K562 (cell line): Measurements from ENCODE around the gene IGFALS. TPM values are rescaled to one million over a fixed set of nuclear protein-coding genes. Genes with fewer than 3 reads are reported as not detected.

Experiments used
- ARNT ChIP-seq, 2 experiments: fragments of 450-650 bp; IDR thresholded peaks; 2 replicates each; pipeline ENCODE4 v1.6.1; 2016; ENCODE audit warnings: mild to moderate bottlenecking in 1 of 2
- HDAC2 ChIP-seq: fragments of 450-650 bp; IDR thresholded peaks from 2 replicates; pipeline ENCODE4 v1.6.1; 2016; ENCODE audit warnings: mild to moderate bottlenecking
- MEIS2 ChIP-seq: fragments of 450-650 bp; IDR thresholded peaks from 2 replicates; pipeline ENCODE4 v1.6.1; 2014; ENCODE audit warnings: mild to moderate bottlenecking; ENCODE audit not compliant: partially characterized antibody
- MYNN ChIP-seq, 2 experiments: sonication (generic); formaldehyde crosslinking in 1 of 2; IDR thresholded peaks; 2 replicates each; pipeline versions ENCODE4 v1.5.0 to v1.6.1; 2016 to 2020; ENCODE audit warnings: antibody characterized with exemption in 1 of 2, missing genetic modification reagents in 1 of 2
- PTBP1 ChIP-seq: fragments of 200-400 bp; formaldehyde crosslinking; IDR thresholded peaks from 2 replicates; pipeline ENCODE4 v1.6.1; 2017; ENCODE audit warnings: low read depth, low read length
- SUPT5H ChIP-seq: fragments of 450-650 bp; IDR thresholded peaks from 2 replicates; pipeline ENCODE4 v1.6.1; 2016
- ZNF174 ChIP-seq: fragments of 250-450 bp; sonication (Bioruptor Pico); IDR thresholded peaks from 2 replicates; pipeline ENCODE4 v1.4.0; 2020; ENCODE audit warnings: mild to moderate bottlenecking
- ZNF785 ChIP-seq: fragments of 250-450 bp; sonication (Bioruptor Pico); IDR thresholded peaks from 2 replicates; pipeline ENCODE4 v1.4.0; 2020; ENCODE audit warnings: mild to moderate bottlenecking
- polyA plus RNA-seq, 8 experiments: library from polyadenylated mRNA; depleted of rRNA in 4 of 8; stranded (reverse) in 5 of 8; unstranded in 3 of 8; fragments of >200 nt; fragmentation: Nextera tagmentation in 2 of 8; fragmentation: Illumina TruSeq in 1 of 8; extraction: Ambion mirVana in 2 of 8; extraction: Trizol in 1 of 8; gene quantifications; 2 replicates each; pipeline versions ENCODE4 v1.2.1 to v1.2.3, GENCODE V29; 2011 to 2014; ENCODE audit warnings: inconsistent platforms in 1 of 8, missing spikeins in 1 of 8
- total RNA-seq, 7 experiments: library from RNA; depleted of rRNA in 6 of 7; stranded (reverse); fragments of >200 nt in 6 of 7; fragmentation: Illumina TruSeq in 2 of 7; extraction: Trizol in 2 of 7; gene quantifications; 2 replicates each; pipeline versions ENCODE4 v1.2.1 to v1.2.3, GENCODE V29; 2011 to 2021; ENCODE audit warnings: low replicate concordance in 1 of 7
- TF ChIP-seq, protein P1 (sequence below): sonication (generic); formaldehyde crosslinking; IDR thresholded peaks from 2 replicates; pipeline ENCODE4 v1.8.0; 2023; ENCODE audit warnings: missing genetic modification reagents, mild to moderate bottlenecking, borderline replicate concordance
- TF ChIP-seq, protein P2 (sequence below), 3 experiments: fragments of 200-800 bp in 1 of 3; fragments of 250-450 bp in 1 of 3; fragments of 450-650 bp in 1 of 3; sonication (Bioruptor Pico) in 1 of 3; sonication (Bioruptor generic) in 1 of 3; formaldehyde crosslinking in 1 of 3; IDR thresholded peaks; 2 replicates each; pipeline versions ENCODE4 v1.6.1 to v1.8.0; 2016 to 2022; ENCODE audit warnings: mild to moderate bottlenecking in 2 of 3, missing genetic modification characterization in 2 of 3, missing compliant biosample characterization in 1 of 3, moderate library complexity in 1 of 3
- TF ChIP-seq, protein P3 (sequence below): sonication (generic); formaldehyde crosslinking; IDR thresholded peaks from 2 replicates; pipeline ENCODE4 v1.8.1; 2023; ENCODE audit warnings: mild to moderate bottlenecking, missing genetic modification reagents
- TF ChIP-seq, protein P4 (sequence below): fragments of 250-450 bp; sonication (Bioruptor Pico); IDR thresholded peaks from 2 replicates; pipeline ENCODE4 v1.4.0; 2020; ENCODE audit warnings: mild to moderate bottlenecking, moderate library complexity

The IGFALS gene
- total and polyA plus RNA-seq, 9 of the 15 experiments (the other 6 are each of a cell fraction or from before 2014, with no cell fraction given) = not detected

DNA sequence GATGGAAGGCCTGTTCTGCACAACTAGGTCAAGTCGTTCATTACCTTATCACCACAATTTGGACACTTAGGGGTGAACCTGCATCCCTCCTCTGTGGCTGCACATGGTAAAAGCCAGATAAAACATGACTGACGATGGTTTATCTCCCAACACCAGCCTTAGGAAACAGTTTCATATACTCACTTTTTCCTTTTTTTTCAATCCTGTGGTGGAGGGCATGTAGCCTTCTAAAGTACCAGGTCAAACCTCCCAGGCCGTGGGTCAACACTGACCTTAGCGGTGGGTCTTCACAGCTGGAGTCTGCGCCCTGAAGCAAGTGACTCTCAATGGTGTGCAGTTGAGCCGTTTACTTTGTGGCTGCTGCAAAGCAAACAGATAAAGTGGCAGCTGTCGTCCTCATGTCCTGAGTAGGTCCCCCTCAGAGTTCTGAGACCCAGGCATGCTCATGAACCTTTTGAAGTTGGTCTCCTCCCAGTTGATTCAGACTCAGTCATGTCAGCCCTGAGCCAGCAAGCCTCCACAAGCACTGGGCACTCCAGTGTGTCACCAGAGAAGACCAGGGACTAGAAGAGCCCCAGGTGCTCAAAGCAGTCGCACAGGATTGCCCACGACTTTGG is 39.4 kb upstream of the IGFALS start (continued):
- TF ChIP-seq, protein P1, sequence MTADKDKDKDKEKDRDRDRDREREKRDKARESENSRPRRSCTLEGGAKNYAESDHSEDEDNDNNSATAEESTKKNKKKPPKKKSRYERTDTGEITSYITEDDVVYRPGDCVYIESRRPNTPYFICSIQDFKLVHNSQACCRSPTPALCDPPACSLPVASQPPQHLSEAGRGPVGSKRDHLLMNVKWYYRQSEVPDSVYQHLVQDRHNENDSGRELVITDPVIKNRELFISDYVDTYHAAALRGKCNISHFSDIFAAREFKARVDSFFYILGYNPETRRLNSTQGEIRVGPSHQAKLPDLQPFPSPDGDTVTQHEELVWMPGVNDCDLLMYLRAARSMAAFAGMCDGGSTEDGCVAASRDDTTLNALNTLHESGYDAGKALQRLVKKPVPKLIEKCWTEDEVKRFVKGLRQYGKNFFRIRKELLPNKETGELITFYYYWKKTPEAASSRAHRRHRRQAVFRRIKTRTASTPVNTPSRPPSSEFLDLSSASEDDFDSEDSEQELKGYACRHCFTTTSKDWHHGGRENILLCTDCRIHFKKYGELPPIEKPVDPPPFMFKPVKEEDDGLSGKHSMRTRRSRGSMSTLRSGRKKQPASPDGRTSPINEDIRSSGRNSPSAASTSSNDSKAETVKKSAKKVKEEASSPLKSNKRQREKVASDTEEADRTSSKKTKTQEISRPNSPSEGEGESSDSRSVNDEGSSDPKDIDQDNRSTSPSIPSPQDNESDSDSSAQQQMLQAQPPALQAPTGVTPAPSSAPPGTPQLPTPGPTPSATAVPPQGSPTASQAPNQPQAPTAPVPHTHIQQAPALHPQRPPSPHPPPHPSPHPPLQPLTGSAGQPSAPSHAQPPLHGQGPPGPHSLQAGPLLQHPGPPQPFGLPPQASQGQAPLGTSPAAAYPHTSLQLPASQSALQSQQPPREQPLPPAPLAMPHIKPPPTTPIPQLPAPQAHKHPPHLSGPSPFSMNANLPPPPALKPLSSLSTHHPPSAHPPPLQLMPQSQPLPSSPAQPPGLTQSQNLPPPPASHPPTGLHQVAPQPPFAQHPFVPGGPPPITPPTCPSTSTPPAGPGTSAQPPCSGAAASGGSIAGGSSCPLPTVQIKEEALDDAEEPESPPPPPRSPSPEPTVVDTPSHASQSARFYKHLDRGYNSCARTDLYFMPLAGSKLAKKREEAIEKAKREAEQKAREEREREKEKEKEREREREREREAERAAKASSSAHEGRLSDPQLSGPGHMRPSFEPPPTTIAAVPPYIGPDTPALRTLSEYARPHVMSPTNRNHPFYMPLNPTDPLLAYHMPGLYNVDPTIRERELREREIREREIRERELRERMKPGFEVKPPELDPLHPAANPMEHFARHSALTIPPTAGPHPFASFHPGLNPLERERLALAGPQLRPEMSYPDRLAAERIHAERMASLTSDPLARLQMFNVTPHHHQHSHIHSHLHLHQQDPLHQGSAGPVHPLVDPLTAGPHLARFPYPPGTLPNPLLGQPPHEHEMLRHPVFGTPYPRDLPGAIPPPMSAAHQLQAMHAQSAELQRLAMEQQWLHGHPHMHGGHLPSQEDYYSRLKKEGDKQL (CRISPR knock-in tag) = no peak
- TF ChIP-seq MYNN (IDR thresholded peaks at IDR 0.05) = peak; percentile 83
- TF ChIP-seq MYNN (CRISPR knock-in tag; IDR thresholded peaks at IDR 0.05) = no peak
- TF ChIP-seq, protein P2, sequence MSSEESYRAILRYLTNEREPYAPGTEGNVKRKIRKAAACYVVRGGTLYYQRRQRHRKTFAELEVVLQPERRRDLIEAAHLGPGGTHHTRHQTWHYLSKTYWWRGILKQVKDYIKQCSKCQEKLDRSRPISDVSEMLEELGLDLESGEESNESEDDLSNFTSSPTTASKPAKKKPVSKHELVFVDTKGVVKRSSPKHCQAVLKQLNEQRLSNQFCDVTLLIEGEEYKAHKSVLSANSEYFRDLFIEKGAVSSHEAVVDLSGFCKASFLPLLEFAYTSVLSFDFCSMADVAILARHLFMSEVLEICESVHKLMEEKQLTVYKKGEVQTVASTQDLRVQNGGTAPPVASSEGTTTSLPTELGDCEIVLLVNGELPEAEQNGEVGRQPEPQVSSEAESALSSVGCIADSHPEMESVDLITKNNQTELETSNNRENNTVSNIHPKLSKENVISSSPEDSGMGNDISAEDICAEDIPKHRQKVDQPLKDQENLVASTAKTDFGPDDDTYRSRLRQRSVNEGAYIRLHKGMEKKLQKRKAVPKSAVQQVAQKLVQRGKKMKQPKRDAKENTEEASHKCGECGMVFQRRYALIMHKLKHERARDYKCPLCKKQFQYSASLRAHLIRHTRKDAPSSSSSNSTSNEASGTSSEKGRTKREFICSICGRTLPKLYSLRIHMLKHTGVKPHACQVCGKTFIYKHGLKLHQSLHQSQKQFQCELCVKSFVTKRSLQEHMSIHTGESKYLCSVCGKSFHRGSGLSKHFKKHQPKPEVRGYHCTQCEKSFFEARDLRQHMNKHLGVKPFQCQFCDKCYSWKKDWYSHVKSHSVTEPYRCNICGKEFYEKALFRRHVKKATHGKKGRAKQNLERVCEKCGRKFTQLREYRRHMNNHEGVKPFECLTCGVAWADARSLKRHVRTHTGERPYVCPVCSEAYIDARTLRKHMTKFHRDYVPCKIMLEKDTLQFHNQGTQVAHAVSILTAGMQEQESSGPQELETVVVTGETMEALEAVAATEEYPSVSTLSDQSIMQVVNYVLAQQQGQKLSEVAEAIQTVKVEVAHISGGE (CRISPR knock-in tag; IDR thresholded peaks at IDR 0.05) = peak in 1 of 3 experiments; percentile 74; a peak in 2 of 6 replicates
- no peak for TF ChIP-seq PTBP1
- TF ChIP-seq SUPT5H = no peak
- TF ChIP-seq, protein P3, sequence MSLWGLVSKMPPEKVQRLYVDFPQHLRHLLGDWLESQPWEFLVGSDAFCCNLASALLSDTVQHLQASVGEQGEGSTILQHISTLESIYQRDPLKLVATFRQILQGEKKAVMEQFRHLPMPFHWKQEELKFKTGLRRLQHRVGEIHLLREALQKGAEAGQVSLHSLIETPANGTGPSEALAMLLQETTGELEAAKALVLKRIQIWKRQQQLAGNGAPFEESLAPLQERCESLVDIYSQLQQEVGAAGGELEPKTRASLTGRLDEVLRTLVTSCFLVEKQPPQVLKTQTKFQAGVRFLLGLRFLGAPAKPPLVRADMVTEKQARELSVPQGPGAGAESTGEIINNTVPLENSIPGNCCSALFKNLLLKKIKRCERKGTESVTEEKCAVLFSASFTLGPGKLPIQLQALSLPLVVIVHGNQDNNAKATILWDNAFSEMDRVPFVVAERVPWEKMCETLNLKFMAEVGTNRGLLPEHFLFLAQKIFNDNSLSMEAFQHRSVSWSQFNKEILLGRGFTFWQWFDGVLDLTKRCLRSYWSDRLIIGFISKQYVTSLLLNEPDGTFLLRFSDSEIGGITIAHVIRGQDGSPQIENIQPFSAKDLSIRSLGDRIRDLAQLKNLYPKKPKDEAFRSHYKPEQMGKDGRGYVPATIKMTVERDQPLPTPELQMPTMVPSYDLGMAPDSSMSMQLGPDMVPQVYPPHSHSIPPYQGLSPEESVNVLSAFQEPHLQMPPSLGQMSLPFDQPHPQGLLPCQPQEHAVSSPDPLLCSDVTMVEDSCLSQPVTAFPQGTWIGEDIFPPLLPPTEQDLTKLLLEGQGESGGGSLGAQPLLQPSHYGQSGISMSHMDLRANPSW (CRISPR knock-in tag) = no peak
- peak; percentile 98 for TF ChIP-seq HDAC2
- TF ChIP-seq MEIS2 = peak; percentile 94
- peak; percentile 96 for TF ChIP-seq ARNT (IDR thresholded peaks at IDR 0.05)
- TF ChIP-seq, protein P4, sequence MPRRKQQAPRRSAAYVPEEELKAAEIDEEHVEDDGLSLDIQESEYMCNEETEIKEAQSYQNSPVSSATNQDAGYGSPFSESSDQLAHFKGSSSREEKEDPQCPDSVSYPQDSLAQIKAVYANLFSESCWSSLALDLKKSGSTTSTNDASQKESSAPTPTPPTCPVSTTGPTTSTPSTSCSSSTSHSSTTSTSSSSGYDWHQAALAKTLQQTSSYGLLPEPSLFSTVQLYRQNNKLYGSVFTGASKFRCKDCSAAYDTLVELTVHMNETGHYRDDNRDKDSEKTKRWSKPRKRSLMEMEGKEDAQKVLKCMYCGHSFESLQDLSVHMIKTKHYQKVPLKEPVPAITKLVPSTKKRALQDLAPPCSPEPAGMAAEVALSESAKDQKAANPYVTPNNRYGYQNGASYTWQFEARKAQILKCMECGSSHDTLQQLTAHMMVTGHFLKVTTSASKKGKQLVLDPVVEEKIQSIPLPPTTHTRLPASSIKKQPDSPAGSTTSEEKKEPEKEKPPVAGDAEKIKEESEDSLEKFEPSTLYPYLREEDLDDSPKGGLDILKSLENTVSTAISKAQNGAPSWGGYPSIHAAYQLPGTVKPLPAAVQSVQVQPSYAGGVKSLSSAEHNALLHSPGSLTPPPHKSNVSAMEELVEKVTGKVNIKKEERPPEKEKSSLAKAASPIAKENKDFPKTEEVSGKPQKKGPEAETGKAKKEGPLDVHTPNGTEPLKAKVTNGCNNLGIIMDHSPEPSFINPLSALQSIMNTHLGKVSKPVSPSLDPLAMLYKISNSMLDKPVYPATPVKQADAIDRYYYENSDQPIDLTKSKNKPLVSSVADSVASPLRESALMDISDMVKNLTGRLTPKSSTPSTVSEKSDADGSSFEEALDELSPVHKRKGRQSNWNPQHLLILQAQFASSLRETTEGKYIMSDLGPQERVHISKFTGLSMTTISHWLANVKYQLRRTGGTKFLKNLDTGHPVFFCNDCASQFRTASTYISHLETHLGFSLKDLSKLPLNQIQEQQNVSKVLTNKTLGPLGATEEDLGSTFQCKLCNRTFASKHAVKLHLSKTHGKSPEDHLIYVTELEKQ (CRISPR knock-in tag) = no peak
- no peak for TF ChIP-seq ZNF785 (CRISPR knock-in tag)
- no peak for TF ChIP-seq ZNF174
